Stimulated activated CD8-positive, alpha-beta memory T cell treated with anti-CD3 and anti-CD28 coated beads, Interleukin-7, amount 100 ng/mL, for 48 hours (primary cell): ENCODE results near the gene PIP4K2A.

Experiments
- DNase-seq, 2 donors: peaks; one replicate each; pipeline ENCODE4 v3.0.0-alpha.2; 2020; ENCODE audit warnings: low read depth in 1 of 2; ENCODE audit errors: extremely low read depth in 1 of 2

PIP4K2A gene

DNA sequence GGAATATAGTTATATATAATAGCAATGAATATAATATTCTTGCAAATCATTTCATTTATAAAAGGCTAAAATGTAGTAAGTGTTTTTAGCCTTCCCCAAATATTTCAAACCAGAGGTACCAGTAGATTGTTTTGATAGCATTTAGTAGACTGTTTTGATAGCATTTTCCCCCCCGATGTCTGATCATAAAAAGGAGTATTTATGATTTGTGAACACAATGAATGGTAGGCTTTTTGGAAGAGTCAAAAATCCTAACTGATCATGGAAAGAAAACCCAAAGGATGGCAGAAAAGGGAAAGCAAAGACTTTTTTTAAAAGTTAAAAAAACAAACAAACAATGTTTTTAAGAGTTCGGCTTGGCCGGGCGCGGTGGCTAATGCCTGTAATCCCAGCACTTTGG, 152.5 kb downstream of the PIP4K2A start:
- no peak for DNase-seq

- no peak for DNase-seq
Measured at GRCh38 chr10:22560913-22561239, 153.5 kb downstream of the PIP4K2A start.

- no peak for DNase-seq
Measured at GRCh38 chr10:22560096-22560912, 154.1 kb downstream of the PIP4K2A start.

DNA sequence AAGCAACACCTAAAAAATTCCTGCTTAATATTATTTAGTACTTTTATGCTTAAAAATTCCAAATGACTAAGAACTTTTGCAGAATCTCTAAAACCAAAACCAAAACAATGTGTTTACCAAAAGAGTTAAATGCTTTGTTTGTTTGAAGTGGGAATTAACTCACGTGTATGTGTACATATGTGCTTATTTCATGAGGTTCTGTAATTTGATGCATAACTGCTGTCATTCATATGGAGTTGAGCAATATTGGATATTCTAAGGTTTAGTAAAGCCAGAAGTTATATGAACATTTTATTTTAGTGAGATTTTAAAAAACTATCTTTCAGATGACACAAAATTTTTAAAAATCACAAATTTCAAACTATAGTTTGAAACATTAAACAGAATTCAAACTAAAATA, 157.1 kb downstream of the PIP4K2A start:
- no peak for DNase-seq

DNA sequence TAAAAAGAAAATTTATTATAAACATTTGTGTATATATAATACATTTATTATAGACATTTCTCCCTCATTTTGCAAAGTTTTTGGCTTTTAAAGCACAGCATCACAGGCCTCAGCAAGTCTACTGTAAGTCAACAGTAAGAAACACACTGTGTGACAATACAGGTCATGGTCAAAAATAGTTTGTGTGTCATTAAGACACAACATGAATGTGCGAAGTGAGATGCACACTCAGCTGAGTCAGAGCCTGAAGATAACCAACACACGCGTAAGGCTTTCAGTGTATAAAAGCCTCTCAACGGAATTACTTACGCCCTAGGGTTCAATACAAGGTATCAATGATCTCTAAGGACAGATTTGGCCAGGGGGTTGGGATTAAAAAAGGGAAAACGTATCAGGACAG, 157.6 kb downstream of the PIP4K2A start:
- DNase-seq, result no peak

- DNase-seq, result no peak
Measured at GRCh38 chr10:22554461-22555182, 159.8 kb downstream of the PIP4K2A start.

- DNase-seq, result no peak
Measured at GRCh38 chr10:22553452-22553995, 160.9 kb downstream of the PIP4K2A start.

GRCh38 chr10:22552888-22553378, 161.4 kb downstream of the PIP4K2A start:
- no peak for DNase-seq

- no peak for DNase-seq
Measured at GRCh38 chr10:22551681-22552365, 162.6 kb downstream of the PIP4K2A start.

DNA sequence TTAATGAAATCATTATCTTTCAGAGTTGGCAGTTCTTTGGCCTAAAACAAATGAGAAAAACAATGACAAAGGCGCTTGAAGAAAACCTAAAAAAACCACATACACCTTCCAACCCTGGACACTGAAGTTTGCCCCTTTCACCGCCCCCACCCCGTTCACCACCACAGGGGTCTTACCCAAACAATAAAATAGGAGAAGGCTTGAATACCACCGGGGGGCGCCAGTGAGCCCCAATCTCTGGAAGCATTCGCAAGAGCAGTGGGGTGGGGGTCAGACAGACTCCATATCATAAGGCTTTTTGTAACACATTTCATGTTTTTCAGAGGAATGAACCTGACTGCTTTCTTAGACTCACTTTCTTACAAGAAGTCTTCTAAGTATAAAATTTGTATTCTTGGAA, 163.6 kb downstream of the PIP4K2A start:
- peak in 1 of 2 donors; percentile 46 for DNase-seq

DNA sequence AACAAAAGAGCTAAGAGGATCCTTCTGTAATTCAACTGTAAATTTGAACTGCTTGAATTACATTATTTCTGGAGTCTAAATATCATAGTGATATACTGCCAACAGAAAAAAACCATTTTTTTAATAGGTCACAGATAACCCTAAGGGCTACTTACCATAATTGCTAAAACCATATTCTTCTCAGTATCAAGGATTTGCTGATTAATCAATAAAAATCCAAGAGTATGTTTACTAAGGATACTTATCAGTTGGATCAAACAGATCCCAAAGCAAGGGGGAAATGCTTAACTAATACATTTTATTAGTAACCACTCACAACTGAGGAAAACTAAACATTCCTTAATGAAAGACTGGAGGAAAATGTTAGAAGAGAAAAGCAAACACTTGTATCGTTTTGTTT, 166.0 kb downstream of the PIP4K2A start:
- no peak for DNase-seq

- no peak for DNase-seq
Measured at GRCh38 chr10:22545643-22546042, 168.7 kb downstream of the PIP4K2A start.

GRCh38 chr10:22544325-22545068, 169.9 kb downstream of the PIP4K2A start:
- DNase-seq, result no peak

DNA sequence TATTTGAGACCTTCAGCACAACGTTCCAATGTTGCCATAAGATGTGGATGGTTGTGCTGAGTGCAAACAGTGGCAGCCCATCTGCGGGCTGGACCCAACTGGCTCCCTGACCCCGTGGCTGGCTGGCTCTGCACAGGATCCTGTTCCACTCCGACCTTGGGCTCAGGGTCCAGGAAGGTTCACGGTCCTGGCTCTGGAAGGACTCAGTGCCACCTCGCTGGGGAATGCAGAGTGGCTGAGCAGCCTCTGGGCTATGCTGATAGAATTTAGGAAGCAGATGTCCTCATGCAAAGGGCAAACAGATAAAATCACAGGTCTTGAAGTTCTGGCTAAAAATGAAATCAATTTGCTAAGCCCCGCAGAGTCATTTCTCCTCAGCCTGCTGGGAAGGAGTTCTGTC, 171.6 kb downstream of the PIP4K2A start:
- no peak for DNase-seq

GRCh38 chr10:22541900-22542299, 172.5 kb downstream of the PIP4K2A start:
- no peak for DNase-seq

GRCh38 chr10:22539579-22540298, 174.6 kb downstream of the PIP4K2A start:
- no peak for DNase-seq

DNA sequence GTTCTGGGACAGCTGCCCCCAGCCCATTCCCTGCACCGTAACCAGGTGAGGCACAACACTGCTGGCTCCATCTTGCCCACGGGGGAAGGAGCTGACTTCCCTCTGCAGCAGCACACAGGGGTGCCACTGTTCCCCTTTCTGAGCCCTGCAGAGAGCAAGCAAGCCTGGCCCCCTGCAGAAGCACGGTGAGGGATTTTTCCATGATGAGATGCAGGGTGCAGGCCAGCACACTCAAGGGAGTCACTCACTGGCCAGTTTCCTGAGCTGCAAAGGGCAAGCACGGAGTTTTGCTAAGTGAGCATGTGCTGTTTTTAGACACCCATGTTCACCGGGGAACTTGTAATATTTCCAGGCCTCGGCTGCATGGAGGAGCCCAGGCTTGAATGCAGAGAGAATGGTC, 176.6 kb downstream of the PIP4K2A start:
- no peak for DNase-seq

- no peak for DNase-seq
Measured at GRCh38 chr10:22536620-22537019, 177.8 kb downstream of the PIP4K2A start.

GRCh38 chr10:22534849-22535604, 179.4 kb downstream of the PIP4K2A start:
- DNase-seq, result no peak
